Osteoblast (primary cell): Measurements from ENCODE around the gene FGF12. TPM values are rescaled to one million over a fixed set of nuclear protein-coding genes. Genes with fewer than 3 reads are reported as not detected.

Experiments
- DNase-seq: peaks from one replicate; pipeline ENCODE4 v3.0.0; 2011; ENCODE audit warnings: low spot score, mixed read lengths; ENCODE audit not compliant: insufficient read length; ENCODE audit errors: missing footprints
- H2AFZ ChIP-seq: 2 replicates; pipeline ENCODE4 v1.6.0; 2011; ENCODE audit warnings: mild to moderate bottlenecking, low read length
- H3K27ac ChIP-seq: 2 replicates; pipeline ENCODE4 v1.5.1; 2011; ENCODE audit warnings: mild to moderate bottlenecking, low read depth, low read length, moderate library complexity
- H3K27me3 ChIP-seq: 2 replicates; pipeline ENCODE4 v1.6.0; 2012; ENCODE audit warnings: mild to moderate bottlenecking, control low read depth, inconsistent platforms, low read length, moderate library complexity; ENCODE audit not compliant: insufficient read depth
- H3K36me3 ChIP-seq: 2 replicates; pipeline ENCODE4 v1.5.1; 2011; ENCODE audit warnings: mild to moderate bottlenecking, low read length, control low read depth, moderate library complexity; ENCODE audit not compliant: insufficient read depth
- H3K4me1 ChIP-seq: 2 replicates; pipeline ENCODE4 v1.5.1; 2011; ENCODE audit warnings: mild to moderate bottlenecking, low read length, control low read depth, moderate library complexity; ENCODE audit not compliant: insufficient read depth
- H3K4me2 ChIP-seq: 2 replicates; pipeline ENCODE4 v1.6.0; 2011; ENCODE audit warnings: mild to moderate bottlenecking, low read length; ENCODE audit not compliant: insufficient read depth
- H3K4me3 ChIP-seq: fragments of 200-600 bp; sonication (generic); 3 replicates; pipeline ENCODE4 v1.5.1; 2012; ENCODE audit warnings: mild to moderate bottlenecking, low read length, inconsistent platforms; ENCODE audit not compliant: insufficient read depth
- H3K79me2 ChIP-seq: 2 replicates; pipeline ENCODE4 v1.6.0; 2012; ENCODE audit warnings: mild to moderate bottlenecking, low read length, control low read depth, inconsistent platforms; ENCODE audit not compliant: insufficient read depth
- H3K9me3 ChIP-seq: 2 replicates; pipeline ENCODE4 v1.5.1; 2011; ENCODE audit warnings: low read depth, low read length, control low read depth
- H4K20me1 ChIP-seq: 2 replicates; pipeline ENCODE4 v1.6.0; 2012; ENCODE audit warnings: mild to moderate bottlenecking, low read length, control low read depth; ENCODE audit not compliant: insufficient read depth
- total RNA-seq: library from RNA; depleted of rRNA; stranded (reverse); fragments of >200 nt; gene quantifications from 2 replicates; pipeline ENCODE4 v1.2.3, GENCODE V29; 2012
- TF ChIP-seq, protein P1 (sequence below): IDR thresholded peaks from 2 replicates; pipeline ENCODE4 v1.5.1; 2011; ENCODE audit warnings: mild to moderate bottlenecking, low read depth, low read length, moderate library complexity; ENCODE audit errors: extremely low read depth

Gene FGF12
- total RNA-seq, 1 donor, result not detected

DNA sequence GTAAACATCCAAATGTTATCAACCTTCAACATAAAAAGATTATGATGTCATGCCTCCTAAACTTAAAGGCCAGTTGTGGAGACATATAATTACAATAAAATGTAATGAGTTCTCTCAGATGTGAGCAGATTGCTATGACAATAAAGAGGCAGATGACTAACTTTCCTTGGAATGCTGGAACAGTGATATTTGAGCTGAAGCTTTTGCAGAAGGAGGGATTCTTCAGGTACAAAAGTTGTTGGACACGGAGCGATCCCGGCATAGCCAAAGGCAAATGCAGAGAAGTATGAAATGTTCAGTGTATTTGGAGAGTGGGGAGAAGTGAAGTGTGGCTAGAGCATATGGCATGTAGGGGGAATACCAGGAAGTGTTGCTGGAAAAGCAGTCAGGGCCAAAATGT, 520.1 kb downstream of the FGF12 start:
- Histone ChIP-seq H3K79me2 (no peaks in the 10 kb centered on the region), H3K9me3 (no peaks in the 10 kb centered on the region)
- no peak for DNase-seq

DNA sequence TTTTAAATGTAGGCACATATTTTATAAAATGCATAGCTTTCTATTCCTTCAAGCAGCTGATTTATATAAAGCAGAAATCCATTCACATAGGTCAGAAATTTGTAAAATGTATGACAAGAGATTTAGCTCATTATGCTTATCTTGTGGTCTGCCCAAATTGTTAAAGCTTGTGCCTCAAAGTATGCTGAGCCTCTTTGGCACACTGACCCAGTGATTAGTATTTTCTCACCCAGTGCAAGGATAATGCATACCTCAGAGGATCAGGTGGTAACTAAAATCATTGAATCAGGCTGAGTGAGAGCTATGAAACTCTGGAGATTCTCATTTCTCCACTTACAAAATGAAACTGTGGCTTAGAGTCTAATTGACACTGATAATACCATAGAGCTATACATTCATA, 533.3 kb downstream of the FGF12 start:
- Histone ChIP-seq H3K27ac (no peak overlapping the region), H3K4me3 (no peak overlapping the region), H4K20me1 (no peaks in the 10 kb centered on the region), H2AFZ (no peak overlapping the region), H3K9me3 (no peaks in the 10 kb centered on the region), H3K27me3 (no peaks in the 10 kb centered on the region), H3K4me1 (no peaks in the 10 kb centered on the region), H3K36me3 (no peaks in the 10 kb centered on the region), H3K4me2 (no peak overlapping the region), H3K79me2 (no peaks in the 10 kb centered on the region)
- TF ChIP-seq, protein P1, sequence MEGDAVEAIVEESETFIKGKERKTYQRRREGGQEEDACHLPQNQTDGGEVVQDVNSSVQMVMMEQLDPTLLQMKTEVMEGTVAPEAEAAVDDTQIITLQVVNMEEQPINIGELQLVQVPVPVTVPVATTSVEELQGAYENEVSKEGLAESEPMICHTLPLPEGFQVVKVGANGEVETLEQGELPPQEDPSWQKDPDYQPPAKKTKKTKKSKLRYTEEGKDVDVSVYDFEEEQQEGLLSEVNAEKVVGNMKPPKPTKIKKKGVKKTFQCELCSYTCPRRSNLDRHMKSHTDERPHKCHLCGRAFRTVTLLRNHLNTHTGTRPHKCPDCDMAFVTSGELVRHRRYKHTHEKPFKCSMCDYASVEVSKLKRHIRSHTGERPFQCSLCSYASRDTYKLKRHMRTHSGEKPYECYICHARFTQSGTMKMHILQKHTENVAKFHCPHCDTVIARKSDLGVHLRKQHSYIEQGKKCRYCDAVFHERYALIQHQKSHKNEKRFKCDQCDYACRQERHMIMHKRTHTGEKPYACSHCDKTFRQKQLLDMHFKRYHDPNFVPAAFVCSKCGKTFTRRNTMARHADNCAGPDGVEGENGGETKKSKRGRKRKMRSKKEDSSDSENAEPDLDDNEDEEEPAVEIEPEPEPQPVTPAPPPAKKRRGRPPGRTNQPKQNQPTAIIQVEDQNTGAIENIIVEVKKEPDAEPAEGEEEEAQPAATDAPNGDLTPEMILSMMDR, result no peak
- DNase-seq, result no peak

More for the DNA sequence above, 520.1 kb downstream of the FGF12 start:
- Histone ChIP-seq H3K36me3 (no peaks in the 10 kb centered on the region), H4K20me1 (no peaks in the 10 kb centered on the region), H3K27me3 (no peaks in the 10 kb centered on the region), H3K4me2 (no peak overlapping the region), H3K27ac (no peak overlapping the region), H3K4me1 (no peaks in the 10 kb centered on the region), H3K4me3 (no peak overlapping the region), H2AFZ (no peak overlapping the region)
- TF ChIP-seq, protein P1, result no peak

DNA sequence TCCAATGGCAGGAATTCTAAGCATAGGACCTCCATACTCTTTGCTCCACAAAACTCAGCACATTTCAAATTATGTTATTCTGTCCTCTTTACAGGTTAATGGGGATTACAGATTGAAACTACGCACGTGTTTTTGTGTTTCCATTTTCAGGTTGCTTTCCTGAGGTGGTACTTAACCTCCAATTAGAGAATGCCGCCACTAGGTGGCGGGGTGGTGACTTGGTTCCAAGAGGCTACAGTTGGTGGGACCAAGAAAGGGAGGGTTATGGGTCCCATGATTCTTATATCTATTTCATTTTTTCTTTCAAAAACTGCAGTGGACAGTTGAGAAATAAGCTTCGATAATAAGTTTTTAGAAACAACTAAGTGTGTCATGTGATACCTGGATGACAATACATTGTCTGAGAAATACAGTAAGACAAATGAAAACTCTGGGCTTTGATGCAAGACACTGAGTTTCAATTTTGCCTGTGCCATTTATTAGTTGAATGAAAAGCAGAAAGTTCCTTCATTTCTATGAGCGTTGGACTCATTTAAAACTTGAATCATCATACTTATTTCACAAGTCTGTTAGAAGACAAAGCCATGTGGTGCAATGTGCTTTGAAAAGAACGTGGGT, 539.0 kb downstream of the FGF12 start:
- Histone ChIP-seq H3K4me1 (no peaks in the 10 kb centered on the region), H3K36me3 (no peaks in the 10 kb centered on the region), H3K4me2 (no peak overlapping the region), H3K4me3 (no peak overlapping the region), H3K27ac (no peak overlapping the region), H2AFZ (no peak overlapping the region), H3K9me3 (no peaks in the 10 kb centered on the region), H3K27me3 (no peaks in the 10 kb centered on the region), H3K79me2 (no peaks in the 10 kb centered on the region), H4K20me1 (no peaks in the 10 kb centered on the region)
- no peak for DNase-seq
- TF ChIP-seq, protein P1, result peak; percentile 55

DNA sequence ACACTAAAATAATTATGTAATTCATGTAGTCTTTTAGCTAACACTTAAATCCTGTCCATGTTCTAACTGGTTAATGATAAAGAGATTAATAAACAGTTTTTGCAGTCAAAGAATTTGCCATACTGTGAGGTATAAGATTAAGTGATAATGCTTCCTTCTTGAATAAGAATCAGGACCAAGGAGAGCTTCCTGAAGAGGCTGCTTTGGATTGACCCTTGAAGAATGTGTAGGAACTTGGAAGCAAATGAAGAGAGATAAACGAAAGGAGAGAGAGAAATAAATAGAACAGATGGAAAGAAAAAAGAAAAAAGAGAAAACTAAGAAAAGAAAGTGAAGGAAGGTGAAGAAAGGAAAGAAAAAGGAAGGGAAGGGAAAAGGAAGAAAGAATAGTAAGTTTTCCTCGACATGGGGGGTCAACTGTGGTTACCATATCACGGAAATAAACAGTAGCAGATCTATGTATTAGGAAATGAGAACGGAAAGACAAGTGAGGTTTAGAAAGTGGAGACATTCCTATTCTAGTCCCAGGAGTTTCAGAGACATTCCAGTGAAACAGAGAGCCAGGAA, 539.8 kb downstream of the FGF12 start:
- Histone ChIP-seq H2AFZ (no peak overlapping the region), H3K4me3 (no peak overlapping the region), H3K4me1 (no peaks in the 10 kb centered on the region), H3K27ac (no peak overlapping the region), H3K4me2 (no peak overlapping the region), H3K27me3 (no peaks in the 10 kb centered on the region), H3K79me2 (no peaks in the 10 kb centered on the region), H3K9me3 (no peaks in the 10 kb centered on the region), H4K20me1 (no peaks in the 10 kb centered on the region), H3K36me3 (no peaks in the 10 kb centered on the region)
- TF ChIP-seq, protein P1, result no peak
- no peak for DNase-seq
